ENCODE data around the gene NANOGP8.
A peak's percentile ranks its signal among the peaks of the same experiment; 100 is the strongest.
"Not testable (repeated sequence)": the region's sequence is repeated elsewhere in the genome, so short reads cannot be mapped to it uniquely, and the experiment has no call there.

Gene NANOGP8

GRCh38 chr15:35092846-35093245 lies 7.8 kb upstream of the NANOGP8 start:
- DNase-seq (ENCODE audit: low read depth): no peak

- no peak for DNase-seq (ENCODE audit: low read depth)
Observed at GRCh38 chr15:35092311-35092710, 7.2 kb upstream of the NANOGP8 start.

GRCh38 chr15:35090104-35090807 lies 5.2 kb upstream of the NANOGP8 start:
- DNase-seq (ENCODE audit: low read depth): no peak

GRCh38 chr15:35089551-35089950 lies 4.5 kb upstream of the NANOGP8 start:
- no peak for DNase-seq (ENCODE audit: low read depth)

DNA sequence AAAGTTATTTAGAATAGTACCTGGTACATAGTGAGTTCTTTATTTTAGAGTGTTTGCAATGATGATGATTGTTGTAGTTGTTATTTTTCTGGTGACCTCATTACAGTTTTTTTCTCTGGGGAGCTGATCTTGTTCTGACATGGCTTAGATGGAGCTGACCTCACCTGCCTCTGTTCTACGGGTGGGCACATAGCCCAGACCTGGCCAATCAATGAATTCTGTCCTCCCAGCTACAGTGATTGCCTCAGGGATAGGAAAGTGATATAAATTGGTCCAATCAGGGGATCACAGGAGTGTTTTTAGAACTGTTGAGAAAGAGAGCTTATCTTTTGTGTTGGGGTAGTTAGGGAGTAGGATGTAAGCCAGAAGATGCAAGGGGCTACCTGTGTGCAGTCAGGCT lies 3.2 kb upstream of the NANOGP8 start:
- DNase-seq (ENCODE audit: low read depth): no peak

- no peak for DNase-seq (ENCODE audit: low read depth)
Observed at GRCh38 chr15:35087759-35088158, 2.7 kb upstream of the NANOGP8 start.

DNA sequence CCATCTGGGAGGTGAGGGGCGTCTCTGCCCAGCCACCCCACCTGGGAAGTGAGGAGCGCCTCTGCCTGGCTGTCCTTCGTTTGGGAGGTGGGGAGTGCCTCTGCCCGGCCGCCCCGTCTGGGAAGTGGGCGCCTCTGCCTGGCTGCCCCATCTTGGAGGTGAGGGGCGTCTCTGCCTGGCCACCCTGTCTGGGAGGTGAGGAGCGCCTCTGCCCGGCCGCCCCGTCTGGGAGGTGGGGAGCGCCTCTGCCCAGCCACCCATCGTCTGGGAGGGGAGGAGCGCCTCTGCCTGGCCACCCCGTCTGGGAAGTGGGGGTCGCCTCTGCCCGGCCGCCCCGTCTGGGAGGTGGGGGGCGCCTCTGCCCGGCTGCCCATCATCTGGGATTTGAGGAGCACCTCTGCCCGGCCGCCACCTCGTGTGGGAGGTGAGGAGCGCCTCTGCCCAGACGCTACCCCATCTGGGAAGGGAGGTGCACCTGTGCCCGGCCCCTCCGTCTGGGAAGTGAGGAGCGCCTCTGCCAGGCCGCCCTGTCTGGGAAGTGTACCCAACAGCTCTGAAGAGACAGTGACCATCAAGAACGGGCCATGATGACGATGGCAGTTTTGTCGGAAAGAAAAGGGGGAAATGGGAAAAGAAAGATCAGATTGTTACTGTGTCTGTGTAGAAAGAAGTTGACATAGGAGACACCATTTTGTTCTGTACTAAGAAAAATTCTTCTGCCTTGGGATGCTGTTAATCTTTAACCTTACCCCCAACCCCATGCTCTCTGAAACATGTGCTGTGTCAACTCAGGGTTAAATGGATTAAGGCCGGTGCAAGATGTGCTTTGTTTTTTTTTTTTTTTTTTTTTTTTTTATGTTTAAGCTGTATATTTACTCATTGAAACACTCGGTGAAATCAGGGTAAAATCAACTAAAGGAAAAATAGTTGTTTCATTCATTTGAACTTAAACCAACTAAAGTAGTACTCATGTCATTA lies 2.4 kb downstream of the NANOGP8 start:
- DNase-seq (ENCODE audit: low read depth): not testable (repeated sequence)

GRCh38 chr15:35081626-35082365 lies 3.3 kb downstream of the NANOGP8 start:
- not testable (repeated sequence) for DNase-seq (ENCODE audit: low read depth)

DNA sequence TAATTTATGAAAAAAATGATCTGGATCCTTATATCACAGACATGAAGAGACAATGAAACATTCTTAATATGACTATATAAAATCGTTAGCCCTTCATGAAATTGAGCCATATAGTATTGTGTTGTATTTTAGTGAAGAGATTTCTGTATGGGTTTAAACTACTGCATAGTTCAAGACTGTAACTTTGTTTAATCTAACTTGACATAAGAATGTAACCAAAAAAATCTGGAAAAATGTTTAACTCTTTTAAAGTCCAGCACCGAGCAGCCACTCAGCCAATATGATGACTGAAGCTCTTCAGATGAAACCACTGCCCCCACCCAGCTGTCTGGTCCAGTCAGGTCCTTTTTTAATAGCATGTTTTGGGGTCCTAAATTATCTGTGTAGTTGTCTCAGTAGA lies 4.9 kb downstream of the NANOGP8 start:
- no peak for DNase-seq (ENCODE audit: low read depth)

GRCh38 chr15:35078221-35078915 lies 6.7 kb downstream of the NANOGP8 start:
- DNase-seq (ENCODE audit: low read depth): peak; percentile 12

DNA sequence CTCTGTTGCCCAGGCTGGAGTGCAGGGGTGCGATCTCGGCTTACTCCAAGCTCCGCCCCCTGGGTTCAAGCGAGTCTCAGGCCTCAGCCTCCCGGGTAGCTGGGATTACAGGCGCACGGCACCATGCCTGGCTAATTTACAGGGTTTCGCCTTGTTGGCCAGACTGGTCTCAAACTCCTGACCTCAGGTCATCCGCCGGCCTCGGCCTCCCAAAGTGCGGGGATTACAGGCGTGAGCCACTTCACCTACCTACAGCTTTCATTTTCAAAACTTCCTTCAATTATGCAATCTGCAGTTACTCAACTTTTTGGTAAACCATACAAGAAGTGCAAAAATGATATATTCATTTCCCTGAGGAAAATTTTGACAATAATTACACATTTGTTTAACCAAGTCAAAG lies 14.0 kb downstream of the NANOGP8 start:
- DNase-seq (ENCODE audit: low read depth): no peak

DNA sequence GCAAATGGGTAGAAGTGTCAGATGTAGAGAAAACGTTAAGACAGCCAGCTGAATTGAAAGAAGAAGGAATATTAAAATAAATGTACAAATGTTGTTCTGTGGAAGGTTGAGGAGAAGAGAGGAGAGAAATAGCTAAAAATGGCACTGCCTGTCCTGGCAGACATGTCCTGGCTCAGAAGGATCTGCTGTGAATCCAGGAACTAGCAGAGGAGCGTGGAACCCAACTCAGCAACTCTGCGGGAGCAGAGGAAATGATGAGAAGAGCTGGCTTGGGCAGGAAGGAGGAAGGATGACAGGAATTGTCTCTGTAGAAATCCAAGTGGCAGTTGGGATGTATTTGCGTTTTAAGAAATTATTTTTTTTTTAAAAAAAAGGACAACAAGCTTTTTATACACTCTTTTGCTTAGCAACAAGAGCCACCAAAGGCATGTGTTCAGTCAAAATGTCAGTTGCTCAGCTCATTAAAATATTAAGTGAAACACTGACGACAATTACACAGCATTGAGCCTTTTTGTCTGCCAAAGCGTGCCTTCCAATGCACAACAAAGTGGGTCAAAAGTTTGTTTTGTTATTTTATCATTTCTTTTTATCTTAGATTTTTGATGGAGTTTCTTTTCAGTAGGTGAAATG lies 16.1 kb downstream of the NANOGP8 start:
- no peak for DNase-seq (ENCODE audit: low read depth)

GRCh38 chr15:35067496-35068347 lies 17.4 kb downstream of the NANOGP8 start:
- no peak for DNase-seq (ENCODE audit: low read depth)

DNA sequence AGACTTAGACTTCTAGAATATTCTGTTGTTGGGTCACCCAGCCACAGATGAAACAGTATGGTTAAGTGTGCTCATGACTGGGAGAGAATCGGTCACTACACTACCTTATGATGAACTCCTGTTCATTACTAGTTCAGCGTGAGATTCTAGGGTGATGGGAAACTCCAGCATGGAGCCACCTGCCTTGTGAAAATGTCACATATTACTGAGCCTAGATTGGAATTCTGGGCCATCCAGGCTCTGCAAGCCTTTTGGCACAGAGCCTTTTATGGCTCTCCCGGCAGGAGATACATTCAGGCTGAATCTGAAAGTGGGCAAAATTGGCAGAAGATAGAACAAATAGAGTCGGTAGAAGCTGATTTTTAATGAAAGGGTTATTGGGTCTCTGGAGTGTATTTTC lies 19.0 kb downstream of the NANOGP8 start:
- DNase-seq (ENCODE audit: low read depth): no peak

DNA sequence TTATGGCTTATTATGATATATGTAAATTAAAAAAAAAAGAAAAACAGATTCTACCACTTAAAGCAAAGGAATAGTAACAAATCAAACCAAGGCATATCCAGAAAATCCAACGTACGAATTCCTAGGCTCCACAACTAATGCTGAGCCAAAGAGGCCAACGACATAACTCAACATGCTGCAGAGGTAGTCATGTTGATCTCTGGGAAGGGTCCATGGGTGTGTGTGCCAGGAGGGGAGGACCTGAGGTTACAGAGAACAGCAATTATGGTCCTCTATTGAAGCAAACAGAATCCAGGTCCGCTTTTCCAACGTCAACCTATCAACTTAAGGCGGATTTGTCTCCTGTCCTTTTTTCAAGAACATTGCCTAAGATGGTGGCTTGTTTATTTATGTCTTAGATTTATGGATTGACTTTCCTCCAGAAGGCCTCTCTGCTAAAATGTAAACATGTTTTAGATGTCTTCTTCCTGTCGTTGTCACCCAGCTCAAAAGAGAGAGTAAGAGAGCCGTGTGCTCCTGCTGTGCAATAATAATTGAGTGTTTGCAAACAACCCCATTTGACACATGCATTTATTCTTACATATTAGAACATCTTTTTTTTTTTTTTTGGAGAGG lies 20.4 kb downstream of the NANOGP8 start:
- no peak for DNase-seq (ENCODE audit: low read depth)

DNA sequence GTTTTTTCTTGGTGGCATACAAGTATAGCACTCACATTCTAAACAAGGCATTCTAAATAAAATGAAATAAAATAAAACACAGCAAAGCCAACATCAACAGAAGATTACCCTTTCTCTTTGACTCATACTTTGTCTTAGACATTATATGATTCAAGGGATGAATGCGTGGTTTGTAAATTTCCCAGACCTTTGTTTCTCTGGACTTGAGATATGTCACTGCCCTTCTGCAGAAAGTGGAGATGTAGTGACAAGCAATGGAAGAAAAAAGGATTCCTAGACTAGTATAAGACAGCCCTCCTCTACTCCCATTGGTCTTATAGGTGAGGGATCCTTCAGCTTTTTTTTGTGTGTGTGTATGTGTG lies 22.4 kb downstream of the NANOGP8 start:
- DNase-seq (ENCODE audit: low read depth): no peak

DNA sequence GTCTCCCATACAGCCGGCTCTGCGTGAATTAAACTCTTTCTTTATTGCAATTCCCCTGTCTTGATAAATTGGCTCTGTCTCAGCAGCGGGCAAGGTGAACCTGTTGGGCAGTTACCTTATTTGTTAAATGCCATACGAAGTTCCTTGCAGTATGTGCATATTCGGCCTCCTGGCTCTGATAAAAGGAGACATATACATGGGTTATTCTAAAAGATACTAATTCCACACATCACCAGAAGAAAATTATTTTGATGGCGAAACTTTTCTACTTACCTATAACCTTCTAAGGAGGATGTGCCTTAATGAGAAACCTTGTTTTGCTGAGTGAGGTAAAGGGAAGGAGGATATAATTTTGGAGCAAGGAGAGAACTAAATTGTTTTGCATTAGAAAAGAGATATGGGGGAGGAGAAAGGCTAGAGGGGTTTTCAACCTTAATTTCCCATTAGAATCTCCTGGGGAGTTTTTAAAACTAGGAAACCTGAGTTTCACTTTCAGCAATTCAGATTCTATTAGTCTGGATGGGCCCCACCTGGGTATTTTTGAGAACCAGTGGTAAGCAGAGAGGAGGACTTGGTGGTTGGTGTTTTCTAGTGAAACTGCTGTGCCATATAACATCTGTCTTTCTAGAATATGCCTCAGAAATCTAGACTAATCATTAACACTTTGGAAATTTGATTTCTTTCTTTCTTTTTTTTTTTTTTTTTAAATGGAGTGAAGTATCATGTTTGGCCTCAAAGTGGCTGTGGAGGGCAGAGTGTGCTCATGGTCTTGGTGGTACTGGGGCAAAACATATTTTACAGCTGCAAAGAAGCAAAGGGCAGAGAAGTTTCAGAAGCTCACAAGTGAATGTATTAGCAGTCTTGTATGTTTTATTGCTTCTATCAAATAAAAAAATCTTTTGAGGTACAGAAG lies 23.0 kb downstream of the NANOGP8 start:
- no peak for DNase-seq (ENCODE audit: low read depth)

GRCh38 chr15:35061161-35061824 lies 23.8 kb downstream of the NANOGP8 start:
- no peak for DNase-seq (ENCODE audit: low read depth)

All from activated T-cell treated with anti-CD3 and anti-CD28 coated beads for 1 hour (primary cell).